Effector memory CD8-positive, alpha-beta T cell (primary cell): ENCODE results near the gene ACIN1.
"Not testable (repeated sequence)": the region's sequence is repeated elsewhere in the genome, so short reads cannot be mapped to it uniquely, and the experiment has no call there.

Experiments used
- ATAC-seq: fragments of 150-1000 bp; cut with Tn5 transposase; replicated peaks from 2 replicates; pipeline ENCODE4 v1.10.0; 2021; ENCODE audit warnings: mild to moderate bottlenecking, moderate library complexity
- DNase-seq, 3 experiments: peaks; one replicate each; pipeline ENCODE4 v3.0.0; 2021
- H3K27ac Mint-ChIP-seq, 2 donors: one replicate each; pipeline ENCODE4 v1.8.0; 2022; ENCODE audit warnings: mild to moderate bottlenecking in 2 of 2, mixed read lengths in 2 of 2, moderate library complexity in 2 of 2
- H3K27me3 Mint-ChIP-seq, 2 donors: one replicate each; pipeline ENCODE4 v1.8.0; 2022; ENCODE audit warnings: mixed read lengths in 2 of 2
- H3K36me3 Mint-ChIP-seq: one replicate; pipeline ENCODE4 v1.8.0; 2022; ENCODE audit warnings: mild to moderate bottlenecking, moderate library complexity, mixed read lengths; ENCODE audit not compliant: insufficient read depth
- H3K4me1 Mint-ChIP-seq, 2 donors: one replicate each; pipeline ENCODE4 v1.8.0; 2022; ENCODE audit warnings: low read depth in 2 of 2, mixed read lengths in 2 of 2
- H3K4me3 Mint-ChIP-seq, 2 donors: one replicate each; pipeline ENCODE4 v1.8.0; 2022; ENCODE audit warnings: mild to moderate bottlenecking in 2 of 2, mixed read lengths in 2 of 2, moderate library complexity in 2 of 2
- H3K9me3 Mint-ChIP-seq, 2 donors: one replicate each; pipeline ENCODE4 v1.8.0; 2022; ENCODE audit warnings: mixed read lengths in 2 of 2

Gene ACIN1

DNA sequence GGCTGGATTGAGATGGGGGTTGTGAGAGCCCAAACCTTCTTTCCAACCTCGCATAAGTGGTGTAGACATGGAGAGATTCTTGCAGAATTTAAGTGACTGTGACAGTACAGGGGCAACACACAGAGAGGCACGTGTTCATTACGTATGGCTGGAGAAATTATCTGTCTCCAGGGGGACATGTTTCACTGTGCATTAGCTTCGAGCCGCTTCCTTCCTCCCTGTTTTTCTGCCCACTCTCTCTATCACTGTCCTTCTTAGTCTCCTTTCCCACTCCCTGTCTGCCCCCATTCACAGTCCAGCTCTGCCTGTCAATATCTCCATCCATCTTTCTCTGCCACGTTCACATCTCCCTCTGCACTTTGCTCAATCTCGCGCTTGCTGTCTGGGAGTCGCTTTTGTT, 73.5 kb downstream of the ACIN1 start:
- H3K4me1 Mint-ChIP-seq: peaks cover 5 to 20% of the 10 kb centered on the region in 2 donors
- no peak overlapping the region for H3K27ac Mint-ChIP-seq
- H3K4me3 Mint-ChIP-seq: no peak overlapping the region
- DNase-seq (no peak), ATAC-seq (no peak)
- no peaks in the 10 kb centered on the region for H3K27me3 Mint-ChIP-seq
- H3K36me3 Mint-ChIP-seq: peaks cover 4% of the 10 kb centered on the region
- no peaks in the 10 kb centered on the region for H3K9me3 Mint-ChIP-seq

DNA sequence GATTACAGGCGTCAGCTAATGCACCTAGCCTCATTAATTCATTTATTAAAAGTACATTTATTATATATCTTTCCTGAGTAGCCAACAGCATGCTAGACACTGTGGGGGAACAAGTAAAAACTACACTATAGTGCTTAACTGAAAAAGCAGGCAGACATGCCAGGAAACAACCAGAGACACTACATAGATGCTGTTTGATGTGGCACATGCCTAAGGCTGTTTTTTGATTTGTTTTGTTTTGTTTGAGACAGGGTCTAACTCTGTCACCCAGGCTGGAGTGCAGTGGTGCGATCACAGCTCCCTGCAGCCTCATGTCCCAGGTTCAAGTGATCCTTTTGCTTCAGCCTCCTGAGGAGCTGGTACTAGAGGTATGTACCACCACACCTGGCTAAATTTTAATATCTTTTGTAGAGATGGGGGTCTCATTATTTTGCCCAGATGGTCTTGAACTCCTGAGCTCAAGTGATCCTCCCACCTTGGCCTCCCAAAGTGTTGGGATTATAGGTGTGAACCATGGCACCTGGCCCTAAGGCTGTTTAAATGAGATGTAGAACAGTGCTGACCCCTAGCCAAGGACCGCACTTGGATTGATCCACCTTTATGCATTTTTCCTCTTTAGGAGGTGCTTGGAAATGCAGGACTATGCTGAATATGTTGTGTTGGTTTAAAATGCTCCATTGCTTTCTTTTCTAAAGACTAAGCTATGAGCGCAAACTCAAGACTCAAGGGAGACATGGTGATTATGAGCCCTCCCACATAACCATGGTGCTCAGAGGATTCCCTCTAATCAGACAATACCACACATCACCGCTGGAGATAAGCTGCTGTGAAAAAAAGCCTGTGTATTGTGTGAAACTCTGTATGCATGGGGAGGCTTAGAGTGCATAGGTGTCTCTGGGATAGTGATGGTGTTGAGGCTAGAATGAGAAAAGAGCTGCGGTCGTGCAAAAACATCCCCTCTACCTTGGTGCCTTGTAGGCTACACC, 74.5 kb downstream of the ACIN1 start:
- no peaks in the 10 kb centered on the region for H3K27me3 Mint-ChIP-seq
- H3K4me1 Mint-ChIP-seq: peaks cover 2 to 17% of the 10 kb centered on the region in 2 donors
- no peak overlapping the region for H3K27ac Mint-ChIP-seq
- H3K9me3 Mint-ChIP-seq: no peaks in the 10 kb centered on the region
- H3K36me3 Mint-ChIP-seq: no peaks in the 10 kb centered on the region
- no peak overlapping the region for H3K4me3 Mint-ChIP-seq
- DNase-seq (no peak), ATAC-seq (no peak)

DNA sequence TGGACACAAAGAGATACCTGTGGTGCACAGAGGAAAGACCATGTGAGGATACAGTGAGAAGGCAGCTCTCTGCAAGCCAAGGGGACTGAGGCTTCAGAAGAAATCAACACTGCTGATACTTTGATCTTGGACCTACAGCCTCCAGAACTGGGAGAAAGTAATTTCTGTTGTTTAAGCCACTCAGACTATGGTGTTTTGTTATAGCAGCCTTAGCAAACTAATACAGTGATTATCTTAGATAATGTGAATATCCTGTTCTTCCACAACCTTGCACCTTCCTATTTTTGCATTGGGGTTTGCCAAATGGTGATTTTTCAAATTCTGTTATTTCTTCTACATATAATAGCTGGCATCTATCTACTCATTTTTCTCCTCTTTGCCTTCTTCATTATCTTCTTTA, 76.8 kb downstream of the ACIN1 start:
- H3K27ac Mint-ChIP-seq: no peak overlapping the region
- H3K27me3 Mint-ChIP-seq: no peaks in the 10 kb centered on the region
- no peaks in the 10 kb centered on the region for H3K36me3 Mint-ChIP-seq
- peaks cover 0 to 3% of the 10 kb centered on the region in 2 donors for H3K4me1 Mint-ChIP-seq
- H3K9me3 Mint-ChIP-seq: no peaks in the 10 kb centered on the region
- no peak for ATAC-seq
- DNase-seq: no peak
- H3K4me3 Mint-ChIP-seq: no peak overlapping the region

DNA sequence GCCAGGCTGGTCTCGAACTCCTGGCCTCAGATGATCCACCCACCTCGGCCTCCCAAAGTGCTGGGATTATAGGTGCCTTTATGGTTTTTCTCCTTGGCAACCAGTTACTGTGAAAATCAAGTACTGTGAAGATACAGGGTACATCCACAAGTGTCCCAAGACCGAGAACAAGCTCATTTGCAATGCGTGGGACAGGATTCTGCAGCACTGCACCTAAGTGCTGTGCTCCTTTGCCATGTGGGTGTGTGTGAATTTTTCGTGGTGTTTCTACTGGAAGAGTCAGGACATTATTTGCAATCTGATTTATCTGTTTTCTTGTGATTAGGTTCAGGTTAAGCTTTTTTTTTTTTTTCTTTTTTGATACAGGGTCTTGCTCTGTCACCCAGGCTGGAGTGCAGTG, 77.8 kb downstream of the ACIN1 start:
- DNase-seq: no peak
- Mint-ChIP-seq H3K36me3 (no peaks in the 10 kb centered on the region), H3K27ac (no peak overlapping the region), H3K27me3 (no peaks in the 10 kb centered on the region), H3K4me3 (no peak overlapping the region), H3K4me1 (no peaks in the 10 kb centered on the region), H3K9me3 (no peaks in the 10 kb centered on the region)
- ATAC-seq: no peak

DNA sequence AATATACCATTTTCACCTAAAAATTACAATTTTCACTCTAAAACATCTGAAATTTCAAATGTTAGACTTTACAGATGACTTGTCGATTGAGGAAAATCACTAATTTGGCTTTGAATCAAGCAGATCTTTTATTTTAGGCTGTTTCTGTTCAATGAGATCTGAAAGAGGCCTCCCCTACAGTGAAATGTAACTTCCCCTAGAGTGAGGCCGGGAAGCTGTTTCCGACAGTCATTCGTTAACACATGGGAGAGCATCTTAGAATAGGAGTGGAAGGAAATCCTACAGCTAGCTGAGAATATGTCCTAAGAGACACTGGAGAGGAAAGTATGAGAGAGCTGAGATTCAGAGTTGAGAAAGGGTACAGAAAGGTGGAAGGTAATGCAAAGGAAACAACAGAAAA, 79.3 kb downstream of the ACIN1 start:
- ATAC-seq (no peak), DNase-seq (no peak)
- H3K4me1 Mint-ChIP-seq: peaks cover 0 to 3% of the 10 kb centered on the region in 2 donors
- no peaks in the 10 kb centered on the region for H3K27me3 Mint-ChIP-seq
- H3K36me3 Mint-ChIP-seq: no peaks in the 10 kb centered on the region
- no peak overlapping the region for H3K27ac Mint-ChIP-seq
- no peak overlapping the region for H3K4me3 Mint-ChIP-seq
- no peaks in the 10 kb centered on the region for H3K9me3 Mint-ChIP-seq

DNA sequence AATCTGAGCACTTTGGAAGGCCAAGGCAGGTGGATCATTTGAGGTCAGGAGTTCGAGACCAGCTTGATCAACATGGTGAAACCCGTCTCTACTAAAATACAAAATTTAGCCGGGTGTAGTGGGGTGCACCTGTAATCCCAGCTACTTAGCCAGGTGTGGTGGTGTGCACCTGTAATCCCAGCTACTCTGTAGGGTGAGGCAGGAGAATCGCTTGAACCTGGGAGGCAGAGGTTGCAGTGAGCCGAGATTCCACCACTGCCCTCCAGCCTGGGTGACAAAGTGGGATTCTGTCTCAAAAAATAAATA, 81.2 kb downstream of the ACIN1 start:
- DNase-seq, ATAC-seq, H3K4me3 Mint-ChIP-seq, H3K4me1 Mint-ChIP-seq, H3K27ac Mint-ChIP-seq, H3K9me3 Mint-ChIP-seq, H3K36me3 Mint-ChIP-seq, H3K27me3 Mint-ChIP-seq: not testable (repeated sequence)

DNA sequence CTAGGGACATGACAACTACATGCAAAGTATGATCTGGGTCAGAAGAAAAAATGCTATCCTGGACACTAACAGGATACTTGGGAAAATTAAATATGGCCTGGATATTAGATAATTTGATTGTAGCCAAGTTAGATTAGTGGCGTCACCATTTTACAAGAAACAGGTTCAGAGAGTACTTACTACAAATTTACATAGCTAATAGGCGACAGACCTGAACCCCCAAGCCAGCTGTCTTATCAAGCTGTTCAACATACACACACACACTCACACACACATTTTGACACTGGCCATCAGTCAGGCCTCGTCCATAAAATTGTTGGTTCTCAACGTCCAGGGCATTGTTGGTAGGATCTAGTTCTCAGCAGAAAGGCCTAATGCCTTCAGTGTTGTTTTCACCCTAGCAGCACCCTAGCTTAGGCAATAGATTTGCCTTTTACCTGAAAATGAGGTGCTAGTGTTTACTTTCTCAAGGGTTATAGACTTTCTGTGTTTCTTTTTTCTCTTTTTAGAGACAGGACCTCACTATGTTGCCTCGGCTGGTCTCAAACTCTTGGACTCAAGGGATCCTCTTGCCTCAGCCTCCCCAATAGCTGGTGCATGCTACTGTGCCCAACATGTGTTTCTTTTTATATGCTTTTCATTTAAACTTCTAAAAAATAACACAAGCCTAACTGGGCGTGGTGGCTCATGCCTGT, 81.7 kb downstream of the ACIN1 start:
- H3K9me3 Mint-ChIP-seq: no peaks in the 10 kb centered on the region
- H3K27me3 Mint-ChIP-seq: no peaks in the 10 kb centered on the region

DNA sequence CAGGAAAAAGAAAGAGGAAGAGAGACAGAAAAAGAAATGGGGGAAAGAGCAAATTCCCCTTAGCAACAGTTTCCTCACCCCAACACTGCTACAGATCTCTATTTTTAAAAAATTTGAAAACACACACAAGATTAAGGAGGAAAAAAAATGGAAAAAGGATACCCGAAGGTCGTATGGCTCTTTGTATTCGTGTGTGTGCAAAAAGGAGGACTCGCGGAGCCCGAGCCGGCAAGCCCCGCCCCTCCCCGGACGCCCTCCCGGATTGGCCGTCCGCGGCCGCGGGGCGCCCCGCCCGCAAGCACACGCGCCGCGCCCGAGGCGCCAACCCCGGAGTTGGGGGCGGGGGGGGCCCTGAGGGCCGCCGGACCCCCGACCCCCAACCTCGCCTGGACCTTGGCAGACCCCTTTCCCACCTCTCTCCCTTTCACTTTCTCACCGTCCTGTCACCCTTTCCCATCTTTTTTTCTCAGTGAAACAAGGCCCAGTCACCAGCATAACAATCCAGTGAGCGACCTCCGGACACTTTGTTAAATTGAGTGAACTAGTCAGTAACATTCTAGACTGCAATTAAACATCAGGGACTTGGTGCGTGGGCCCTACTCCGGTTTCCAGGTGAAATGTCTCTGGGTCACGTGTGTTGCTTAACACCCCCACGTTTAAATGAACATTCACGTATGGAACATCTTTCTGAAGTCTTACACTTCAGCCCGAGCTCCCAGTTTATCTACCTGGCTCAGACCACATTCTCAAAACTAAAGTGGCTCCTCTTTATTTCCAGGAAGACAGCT, 84.8 kb downstream of the ACIN1 start, which contains the start of gene C14orf93:
Gene C14orf93 (minus strand): TSS at position 205 of the 788 bp plus-strand sequence. CDS start 11,120 bp downstream, outside the sequence.
- peak within 1 kb of the TSS; percentile 80 to 96 for H3K27ac Mint-ChIP-seq
- peaks cover 12% of the 10 kb centered on the region for H3K36me3 Mint-ChIP-seq
- DNase-seq (peak; percentile 64 to 68 (median 68)), ATAC-seq (peak; percentile 23)
- H3K4me1 Mint-ChIP-seq: peaks cover 12 to 25% of the 10 kb centered on the region in 2 donors
- no peaks in the 10 kb centered on the region for H3K27me3 Mint-ChIP-seq
- H3K9me3 Mint-ChIP-seq: no peaks in the 10 kb centered on the region
- H3K4me3 Mint-ChIP-seq: peak within 1 kb of the TSS; percentile 83 to 86

More for the DNA sequence above, 81.7 kb downstream of the ACIN1 start:
- Mint-ChIP-seq H3K4me3 (no peak overlapping the region), H3K4me1 (peaks cover 6 to 8% of the 10 kb centered on the region in 2 donors), H3K27ac (no peak overlapping the region), H3K36me3 (no peaks in the 10 kb centered on the region)
- no peak for ATAC-seq
- no peak for DNase-seq

DNA sequence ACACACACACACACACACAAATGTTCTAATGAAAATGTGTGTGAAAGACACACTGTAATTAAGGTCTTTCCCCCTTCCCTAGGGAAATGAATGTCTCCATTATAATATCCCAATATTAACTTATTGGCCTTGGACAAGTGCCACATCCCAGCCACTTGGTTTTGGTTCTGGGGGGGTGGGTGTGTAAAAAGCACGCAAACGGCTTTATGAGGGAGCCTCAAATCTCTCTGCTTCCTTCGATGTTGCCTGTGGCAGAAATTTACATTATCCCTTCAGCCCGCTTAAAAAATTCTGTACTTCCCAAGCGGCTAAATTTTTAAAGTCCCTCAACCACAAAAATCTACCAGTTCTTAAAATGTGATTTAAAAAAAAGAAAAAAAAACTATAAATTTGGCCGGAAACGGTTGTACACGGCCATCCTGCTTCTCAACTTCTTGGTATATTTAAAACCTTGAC, 85.4 kb downstream of the ACIN1 start:
- ATAC-seq: no peak
- no peaks in the 10 kb centered on the region for H3K27me3 Mint-ChIP-seq
- peaks cover 12% of the 10 kb centered on the region for H3K36me3 Mint-ChIP-seq
- H3K4me1 Mint-ChIP-seq: peaks cover 12 to 25% of the 10 kb centered on the region in 2 donors
- H3K4me3 Mint-ChIP-seq: peak overlapping the region; percentile 83 to 86
- no peaks in the 10 kb centered on the region for H3K9me3 Mint-ChIP-seq
- DNase-seq: no peak
- H3K27ac Mint-ChIP-seq: peak overlapping the region; percentile 76 to 96

DNA sequence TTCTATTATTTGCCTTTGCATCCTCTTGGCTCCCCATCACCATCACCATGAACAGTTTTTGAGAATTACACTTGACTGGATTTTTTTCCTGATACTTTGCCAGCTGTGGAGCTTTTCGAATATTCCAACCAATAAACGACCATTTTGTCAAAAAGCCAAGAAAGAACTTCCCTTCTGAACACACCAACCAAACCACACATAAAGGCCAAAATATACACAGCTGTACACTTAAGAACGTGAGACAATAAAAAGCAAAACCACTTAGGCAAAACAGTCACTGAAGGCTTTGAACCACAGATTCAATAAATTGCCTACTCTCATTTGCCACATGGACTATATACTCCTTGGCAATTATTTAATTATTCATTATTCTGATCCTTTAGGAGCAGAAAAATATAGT, 86.1 kb downstream of the ACIN1 start:
- DNase-seq: no peak
- H3K4me1 Mint-ChIP-seq: peaks cover 12 to 25% of the 10 kb centered on the region in 2 donors
- H3K27me3 Mint-ChIP-seq: no peaks in the 10 kb centered on the region
- H3K27ac Mint-ChIP-seq: peak overlapping the region in 1 of 2 donors; percentile 47
- H3K9me3 Mint-ChIP-seq: no peaks in the 10 kb centered on the region
- ATAC-seq: no peak
- peak overlapping the region; percentile 43 to 83 for H3K4me3 Mint-ChIP-seq
- H3K36me3 Mint-ChIP-seq: peaks cover 12% of the 10 kb centered on the region
